WTC11 (cell line): Measurements from ENCODE around the gene SPOUT1. TPM values are rescaled to one million over a fixed set of nuclear protein-coding genes. Genes with fewer than 3 reads are reported as not detected.
A peak's percentile ranks its signal among the peaks of the same experiment; 100 is the strongest.
"Not testable (repeated sequence)": the region's sequence is repeated elsewhere in the genome, so short reads cannot be mapped to it uniquely, and the experiment has no call there.

Source experiments
- ATAC-seq: fragments of 200-7000 bp; cut with Tn5 transposase; 2 replicates; pipeline ENCODE4 v1.10.0; 2021; ENCODE audit warnings: mild to moderate bottlenecking, moderate library complexity
- CTCF ChIA-PET: fragments of 300-600 bp; sonication (Branson Sonifier 250); formaldehyde crosslinking; loops from one replicate; lab custom pipeline; 2021; ENCODE audit warnings: antibody characterized with exemption; lab: Charles Lee
- POLR2A ChIA-PET: fragments of 350-600 bp; sonication (Branson Sonifier 250); formaldehyde crosslinking; loops from one replicate; lab custom pipeline; 2021; ENCODE audit warnings: antibody characterized with exemption; lab: Charles Lee
- DNase-seq: peaks from one replicate; pipeline ENCODE4 v3.0.0; 2021; ENCODE audit warnings: low spot score
- H3K27ac Mint-ChIP-seq: 2 replicates; pipeline ENCODE4 v1.8.0; 2021; ENCODE audit warnings: mixed read lengths
- H3K27me3 Mint-ChIP-seq: 2 replicates; pipeline ENCODE4 v1.8.0; 2021; ENCODE audit warnings: low read depth, mild to moderate bottlenecking, moderate library complexity, mixed read lengths
- H3K36me3 Mint-ChIP-seq: 2 replicates; pipeline ENCODE4 v1.8.0; 2021; ENCODE audit warnings: mixed read lengths
- H3K4me1 Mint-ChIP-seq: 2 replicates; pipeline ENCODE4 v1.8.0; 2022; ENCODE audit warnings: mixed read lengths
- H3K4me3 Mint-ChIP-seq: 2 replicates; pipeline ENCODE4 v1.8.0; 2021; ENCODE audit warnings: mild to moderate bottlenecking, moderate library complexity, mixed read lengths
- H3K9me3 Mint-ChIP-seq: 2 replicates; pipeline ENCODE4 v1.8.0; 2021; ENCODE audit warnings: mixed read lengths
- CREM ChIP-seq: sonication (generic); formaldehyde crosslinking; IDR thresholded peaks from 2 replicates; pipeline ENCODE4 v1.8.1; 2022; ENCODE audit warnings: mild to moderate bottlenecking, missing genetic modification reagents, moderate library complexity
- ESRRA ChIP-seq: sonication (generic); formaldehyde crosslinking; IDR thresholded peaks from 2 replicates; pipeline ENCODE4 v1.8.1; 2022; ENCODE audit warnings: mild to moderate bottlenecking, missing genetic modification reagents, borderline replicate concordance
- GRHL2 ChIP-seq: fragments of 250-450 bp; sonication (Bioruptor Pico); IDR thresholded peaks from 2 replicates; pipeline ENCODE4 v1.8.0; 2022; ENCODE audit warnings: mild to moderate bottlenecking, moderate library complexity; ENCODE audit not compliant: insufficient replicate concordance, severe bottlenecking
- JAZF1 ChIP-seq: fragments of 250-450 bp; sonication (Bioruptor Pico); IDR thresholded peaks from 2 replicates; pipeline ENCODE4 v1.9.0; 2021; ENCODE audit warnings: moderate library complexity, mild to moderate bottlenecking, inconsistent platforms
- MYBL2 ChIP-seq: sonication (generic); formaldehyde crosslinking; IDR thresholded peaks from 2 replicates; pipeline ENCODE4 v1.8.1; 2023; ENCODE audit warnings: mild to moderate bottlenecking, moderate library complexity, missing genetic modification reagents
- NR1H2 ChIP-seq: sonication (generic); formaldehyde crosslinking; IDR thresholded peaks from 2 replicates; pipeline ENCODE4 v1.9.0; 2021; ENCODE audit warnings: mild to moderate bottlenecking, moderate library complexity, missing genetic modification reagents
- NR3C1 ChIP-seq: sonication (generic); formaldehyde crosslinking; conservative IDR thresholded peaks from 2 replicates; pipeline ENCODE4 v1.8.1; 2023; ENCODE audit warnings: low read depth, mild to moderate bottlenecking, missing genetic modification reagents
- RELA ChIP-seq: sonication (generic); formaldehyde crosslinking; IDR thresholded peaks from 2 replicates; pipeline ENCODE4 v1.8.1; 2022; ENCODE audit warnings: missing genetic modification reagents, mild to moderate bottlenecking, borderline replicate concordance
- SMAD3 ChIP-seq: sonication (generic); formaldehyde crosslinking; IDR thresholded peaks from 2 replicates; pipeline ENCODE4 v1.8.0; 2022; ENCODE audit warnings: missing genetic modification reagents, mild to moderate bottlenecking, borderline replicate concordance
- USF1 ChIP-seq: sonication (generic); formaldehyde crosslinking; IDR thresholded peaks from 2 replicates; pipeline ENCODE4 v1.8.0; 2022; ENCODE audit warnings: mild to moderate bottlenecking, missing genetic modification reagents
- ZNF138 ChIP-seq: sonication (generic); formaldehyde crosslinking; conservative IDR thresholded peaks from 2 replicates; pipeline ENCODE4 v1.8.1; 2022; ENCODE audit warnings: mild to moderate bottlenecking, moderate library complexity, missing genetic modification reagents
- ZNF416 ChIP-seq: fragments of 250-450 bp; sonication (Bioruptor Pico); IDR thresholded peaks from 2 replicates; pipeline ENCODE4 v1.9.0; 2021; ENCODE audit warnings: mild to moderate bottlenecking, inconsistent platforms
- total RNA-seq: library from RNA; stranded (reverse); gene quantifications from 3 replicates; pipeline ENCODE4 v1.2.3, GENCODE V29; 2021
- TF ChIP-seq, protein P1 (sequence below): fragments of 250-450 bp; sonication (Bioruptor Pico); conservative IDR thresholded peaks from 2 replicates; pipeline ENCODE4 v1.9.0; 2021; ENCODE audit warnings: mild to moderate bottlenecking
- TF ChIP-seq, protein P2 (sequence below): fragments of 250-450 bp; sonication (Bioruptor Pico); IDR thresholded peaks from 2 replicates; pipeline ENCODE4 v1.9.0; 2021; ENCODE audit warnings: mild to moderate bottlenecking, borderline replicate concordance
- TF ChIP-seq, protein P3 (sequence below): sonication (generic); formaldehyde crosslinking; IDR thresholded peaks from 2 replicates; pipeline ENCODE4 v1.8.0; 2023; ENCODE audit warnings: mild to moderate bottlenecking, missing genetic modification reagents
- TF ChIP-seq, protein P4 (sequence below): sonication (generic); formaldehyde crosslinking; IDR thresholded peaks from 2 replicates; pipeline ENCODE4 v1.8.0; 2022; ENCODE audit warnings: missing genetic modification reagents

Gene SPOUT1
- total RNA-seq, 1 experiment from 2014 or later = 79.3 TPM

DNA sequence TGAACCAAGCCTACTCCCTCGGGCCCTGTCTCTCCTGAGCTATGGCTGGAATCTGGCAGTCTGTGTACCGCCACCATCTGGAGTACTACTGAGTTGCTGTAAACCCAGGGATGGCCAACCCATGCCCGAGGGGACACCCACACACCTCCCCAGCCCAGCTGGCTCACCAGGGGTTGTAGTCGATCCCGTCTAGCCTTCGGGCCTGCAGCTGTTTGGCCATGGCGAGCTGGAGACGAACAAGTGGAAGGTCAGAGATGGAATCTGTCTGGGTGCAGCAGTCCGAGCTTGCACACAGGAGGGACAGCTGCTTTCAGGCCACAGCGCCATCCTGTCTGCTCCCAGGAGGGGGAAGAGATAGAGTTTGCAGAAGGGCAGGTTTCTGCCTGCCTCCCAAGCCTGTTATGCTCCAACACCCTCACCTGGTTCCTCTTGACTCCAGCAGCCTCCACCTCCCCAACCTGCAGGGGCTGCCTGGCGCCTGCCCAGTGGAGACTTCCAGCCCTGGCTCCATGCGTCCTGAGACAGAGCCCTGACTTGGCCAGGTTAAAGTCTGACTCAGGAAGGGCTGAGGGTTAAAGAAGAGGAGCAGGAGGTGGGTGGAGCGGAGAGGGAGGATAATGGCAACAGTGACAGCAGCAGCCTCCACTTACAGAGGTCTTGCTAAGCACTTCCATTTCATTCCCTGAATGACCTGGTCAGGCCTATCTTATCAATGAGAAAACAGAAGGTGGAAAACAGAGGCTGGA, 15.8 kb upstream of the SPOUT1 start (continued):
- TF ChIP-seq, protein P1, sequence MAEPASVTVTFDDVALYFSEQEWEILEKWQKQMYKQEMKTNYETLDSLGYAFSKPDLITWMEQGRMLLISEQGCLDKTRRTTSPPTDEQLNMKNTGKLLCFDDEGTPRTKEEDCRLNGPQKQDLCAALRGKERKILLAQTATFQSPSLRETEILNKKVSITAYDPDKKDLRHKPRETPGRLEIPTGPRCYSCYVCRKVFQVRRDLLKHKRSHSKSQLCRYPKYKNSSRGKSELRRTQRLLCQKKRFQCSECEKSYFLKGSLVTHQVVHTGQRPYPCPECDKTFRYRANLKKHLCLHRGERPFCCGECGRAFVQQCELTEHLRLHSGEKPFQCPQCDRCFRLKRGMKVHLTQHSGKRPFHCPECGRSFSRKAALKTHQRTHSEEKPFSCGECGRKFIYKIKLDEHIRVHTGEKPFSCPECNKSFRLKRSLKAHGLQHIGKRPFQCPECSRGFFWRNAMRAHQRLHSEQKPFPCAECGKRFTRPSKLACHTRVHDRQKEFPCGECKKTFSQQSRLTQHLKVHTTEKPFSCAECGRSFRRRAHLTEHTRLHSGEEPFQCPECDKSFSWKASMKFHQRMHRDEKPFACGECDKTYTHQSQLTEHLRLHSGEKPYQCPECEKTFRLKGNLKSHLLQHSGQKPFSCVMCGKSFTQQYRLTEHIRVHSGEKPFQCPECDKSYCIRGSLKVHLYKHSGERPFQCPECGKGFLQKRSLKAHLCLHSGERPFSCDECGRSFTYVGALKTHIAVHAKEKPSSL (CRISPR knock-in tag) = no peak

DNA sequence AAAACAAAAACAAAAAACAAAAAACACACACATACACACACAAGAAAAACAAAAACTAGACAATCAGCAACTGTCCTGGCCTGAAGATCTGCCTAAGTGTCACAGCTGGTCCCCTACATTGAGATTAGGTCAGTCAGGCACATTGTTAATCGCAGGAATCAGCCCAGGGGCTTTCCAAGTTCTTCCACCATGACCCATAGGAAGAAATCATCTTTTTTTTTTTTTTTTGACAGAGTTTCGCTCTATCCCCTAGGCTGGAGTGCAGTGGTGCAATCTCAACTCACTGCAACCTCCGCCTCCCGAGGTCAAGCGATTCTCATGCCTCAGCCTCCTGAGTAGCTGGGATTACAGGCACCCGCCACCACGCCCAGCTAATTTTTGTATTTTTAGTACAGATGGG, 13.6 kb upstream of the SPOUT1 start:
- peaks cover 23% of the 10 kb centered on the region for H3K36me3 Mint-ChIP-seq
- H3K27ac Mint-ChIP-seq, DNase-seq, H3K9me3 Mint-ChIP-seq, CTCF ChIA-PET, H3K4me1 Mint-ChIP-seq, H3K27me3 Mint-ChIP-seq, H3K4me3 Mint-ChIP-seq, POLR2A ChIA-PET, ATAC-seq: not testable (repeated sequence)

- DNase-seq (no peak), ATAC-seq (no peak)
- ChIA-PET CTCF (no interaction called here), POLR2A (interaction anchor here (0.6 kb wide), 1 partner anchor 83 kb away, joined by 4 read pairs; no protein-coding TSS in a partner anchor)
- Mint-ChIP-seq H3K9me3 (no peaks in the 10 kb centered on the region), H3K27ac (peak overlapping the region; percentile 77; the same call in 1 of the 2 replicates), H3K27me3 (no peaks in the 10 kb centered on the region), H3K4me1 (no peaks in the 10 kb centered on the region), H3K36me3 (peaks cover 23% of the 10 kb centered on the region), H3K4me3 (no peak overlapping the region)
- TF ChIP-seq SMAD3 (CRISPR knock-in tag) (no peak), ZNF416 (CRISPR knock-in tag) (no peak), JAZF1 (CRISPR knock-in tag) (no peak), GRHL2 (CRISPR knock-in tag) (no peak), CREM (CRISPR knock-in tag) (no peak), NR3C1 (CRISPR knock-in tag) (no peak), MYBL2 (no peak), RELA (CRISPR knock-in tag) (no peak), ZNF138 (CRISPR knock-in tag) (no peak), ESRRA (CRISPR knock-in tag) (no peak), USF1 (no peak), NR1H2 (CRISPR knock-in tag) (no peak)
- TF ChIP-seq, protein P2, sequence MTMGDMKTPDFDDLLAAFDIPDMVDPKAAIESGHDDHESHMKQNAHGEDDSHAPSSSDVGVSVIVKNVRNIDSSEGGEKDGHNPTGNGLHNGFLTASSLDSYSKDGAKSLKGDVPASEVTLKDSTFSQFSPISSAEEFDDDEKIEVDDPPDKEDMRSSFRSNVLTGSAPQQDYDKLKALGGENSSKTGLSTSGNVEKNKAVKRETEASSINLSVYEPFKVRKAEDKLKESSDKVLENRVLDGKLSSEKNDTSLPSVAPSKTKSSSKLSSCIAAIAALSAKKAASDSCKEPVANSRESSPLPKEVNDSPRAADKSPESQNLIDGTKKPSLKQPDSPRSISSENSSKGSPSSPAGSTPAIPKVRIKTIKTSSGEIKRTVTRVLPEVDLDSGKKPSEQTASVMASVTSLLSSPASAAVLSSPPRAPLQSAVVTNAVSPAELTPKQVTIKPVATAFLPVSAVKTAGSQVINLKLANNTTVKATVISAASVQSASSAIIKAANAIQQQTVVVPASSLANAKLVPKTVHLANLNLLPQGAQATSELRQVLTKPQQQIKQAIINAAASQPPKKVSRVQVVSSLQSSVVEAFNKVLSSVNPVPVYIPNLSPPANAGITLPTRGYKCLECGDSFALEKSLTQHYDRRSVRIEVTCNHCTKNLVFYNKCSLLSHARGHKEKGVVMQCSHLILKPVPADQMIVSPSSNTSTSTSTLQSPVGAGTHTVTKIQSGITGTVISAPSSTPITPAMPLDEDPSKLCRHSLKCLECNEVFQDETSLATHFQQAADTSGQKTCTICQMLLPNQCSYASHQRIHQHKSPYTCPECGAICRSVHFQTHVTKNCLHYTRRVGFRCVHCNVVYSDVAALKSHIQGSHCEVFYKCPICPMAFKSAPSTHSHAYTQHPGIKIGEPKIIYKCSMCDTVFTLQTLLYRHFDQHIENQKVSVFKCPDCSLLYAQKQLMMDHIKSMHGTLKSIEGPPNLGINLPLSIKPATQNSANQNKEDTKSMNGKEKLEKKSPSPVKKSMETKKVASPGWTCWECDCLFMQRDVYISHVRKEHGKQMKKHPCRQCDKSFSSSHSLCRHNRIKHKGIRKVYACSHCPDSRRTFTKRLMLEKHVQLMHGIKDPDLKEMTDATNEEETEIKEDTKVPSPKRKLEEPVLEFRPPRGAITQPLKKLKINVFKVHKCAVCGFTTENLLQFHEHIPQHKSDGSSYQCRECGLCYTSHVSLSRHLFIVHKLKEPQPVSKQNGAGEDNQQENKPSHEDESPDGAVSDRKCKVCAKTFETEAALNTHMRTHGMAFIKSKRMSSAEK (CRISPR knock-in tag) = no peak
- TF ChIP-seq, protein P3, sequence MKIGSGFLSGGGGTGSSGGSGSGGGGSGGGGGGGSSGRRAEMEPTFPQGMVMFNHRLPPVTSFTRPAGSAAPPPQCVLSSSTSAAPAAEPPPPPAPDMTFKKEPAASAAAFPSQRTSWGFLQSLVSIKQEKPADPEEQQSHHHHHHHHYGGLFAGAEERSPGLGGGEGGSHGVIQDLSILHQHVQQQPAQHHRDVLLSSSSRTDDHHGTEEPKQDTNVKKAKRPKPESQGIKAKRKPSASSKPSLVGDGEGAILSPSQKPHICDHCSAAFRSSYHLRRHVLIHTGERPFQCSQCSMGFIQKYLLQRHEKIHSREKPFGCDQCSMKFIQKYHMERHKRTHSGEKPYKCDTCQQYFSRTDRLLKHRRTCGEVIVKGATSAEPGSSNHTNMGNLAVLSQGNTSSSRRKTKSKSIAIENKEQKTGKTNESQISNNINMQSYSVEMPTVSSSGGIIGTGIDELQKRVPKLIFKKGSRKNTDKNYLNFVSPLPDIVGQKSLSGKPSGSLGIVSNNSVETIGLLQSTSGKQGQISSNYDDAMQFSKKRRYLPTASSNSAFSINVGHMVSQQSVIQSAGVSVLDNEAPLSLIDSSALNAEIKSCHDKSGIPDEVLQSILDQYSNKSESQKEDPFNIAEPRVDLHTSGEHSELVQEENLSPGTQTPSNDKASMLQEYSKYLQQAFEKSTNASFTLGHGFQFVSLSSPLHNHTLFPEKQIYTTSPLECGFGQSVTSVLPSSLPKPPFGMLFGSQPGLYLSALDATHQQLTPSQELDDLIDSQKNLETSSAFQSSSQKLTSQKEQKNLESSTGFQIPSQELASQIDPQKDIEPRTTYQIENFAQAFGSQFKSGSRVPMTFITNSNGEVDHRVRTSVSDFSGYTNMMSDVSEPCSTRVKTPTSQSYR (CRISPR knock-in tag) = no peak
- TF ChIP-seq, protein P4, sequence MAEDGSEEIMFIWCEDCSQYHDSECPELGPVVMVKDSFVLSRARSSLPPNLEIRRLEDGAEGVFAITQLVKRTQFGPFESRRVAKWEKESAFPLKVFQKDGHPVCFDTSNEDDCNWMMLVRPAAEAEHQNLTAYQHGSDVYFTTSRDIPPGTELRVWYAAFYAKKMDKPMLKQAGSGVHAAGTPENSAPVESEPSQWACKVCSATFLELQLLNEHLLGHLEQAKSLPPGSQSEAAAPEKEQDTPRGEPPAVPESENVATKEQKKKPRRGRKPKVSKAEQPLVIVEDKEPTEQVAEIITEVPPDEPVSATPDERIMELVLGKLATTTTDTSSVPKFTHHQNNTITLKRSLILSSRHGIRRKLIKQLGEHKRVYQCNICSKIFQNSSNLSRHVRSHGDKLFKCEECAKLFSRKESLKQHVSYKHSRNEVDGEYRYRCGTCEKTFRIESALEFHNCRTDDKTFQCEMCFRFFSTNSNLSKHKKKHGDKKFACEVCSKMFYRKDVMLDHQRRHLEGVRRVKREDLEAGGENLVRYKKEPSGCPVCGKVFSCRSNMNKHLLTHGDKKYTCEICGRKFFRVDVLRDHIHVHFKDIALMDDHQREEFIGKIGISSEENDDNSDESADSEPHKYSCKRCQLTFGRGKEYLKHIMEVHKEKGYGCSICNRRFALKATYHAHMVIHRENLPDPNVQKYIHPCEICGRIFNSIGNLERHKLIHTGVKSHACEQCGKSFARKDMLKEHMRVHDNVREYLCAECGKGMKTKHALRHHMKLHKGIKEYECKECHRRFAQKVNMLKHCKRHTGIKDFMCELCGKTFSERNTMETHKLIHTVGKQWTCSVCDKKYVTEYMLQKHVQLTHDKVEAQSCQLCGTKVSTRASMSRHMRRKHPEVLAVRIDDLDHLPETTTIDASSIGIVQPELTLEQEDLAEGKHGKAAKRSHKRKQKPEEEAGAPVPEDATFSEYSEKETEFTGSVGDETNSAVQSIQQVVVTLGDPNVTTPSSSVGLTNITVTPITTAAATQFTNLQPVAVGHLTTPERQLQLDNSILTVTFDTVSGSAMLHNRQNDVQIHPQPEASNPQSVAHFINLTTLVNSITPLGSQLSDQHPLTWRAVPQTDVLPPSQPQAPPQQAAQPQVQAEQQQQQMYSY = no peak
These were observed 12.3 kb upstream of the SPOUT1 start for GRCh38 chr9:128841694-128842492.
